GM21423 (cell line): ENCODE results near the gene HNRNPA1.

Source experiments
- ATAC-seq: cut with Tn5 transposase; IDR thresholded peaks from one replicate; pipeline ENCODE4 v1.9.1; 2021; ENCODE audit warnings: mild to moderate bottlenecking, moderate library complexity; ENCODE audit not compliant: unreplicated experiment

Gene HNRNPA1

GRCh38 chr12:54333420-54334034 lies 53.0 kb downstream of the HNRNPA1 start:
- no peak for ATAC-seq
